SU-DHL-6 (cell line): ENCODE measurements around the gene SCN1A.

Source experiments
- EZH2phosphoT487 ChIP-seq: fragments of 200-600 bp; sonication (generic), shearing (Covaris generic); conservative IDR thresholded peaks from 2 replicates; pipeline ENCODE4 v1.6.1; 2018; ENCODE audit warnings: mild to moderate bottlenecking, antibody characterized with exemption, low read length, moderate library complexity, mixed read lengths
- TF ChIP-seq, protein P1 (sequence below): fragments of 200-600 bp; sonication (generic); IDR thresholded peaks from one replicate; pipeline ENCODE4 v1.5.1; 2017; ENCODE audit warnings: antibody characterized with exemption, mild to moderate bottlenecking, low read length, moderate library complexity; ENCODE audit not compliant: insufficient read depth, poor library complexity, severe bottlenecking

DNA sequence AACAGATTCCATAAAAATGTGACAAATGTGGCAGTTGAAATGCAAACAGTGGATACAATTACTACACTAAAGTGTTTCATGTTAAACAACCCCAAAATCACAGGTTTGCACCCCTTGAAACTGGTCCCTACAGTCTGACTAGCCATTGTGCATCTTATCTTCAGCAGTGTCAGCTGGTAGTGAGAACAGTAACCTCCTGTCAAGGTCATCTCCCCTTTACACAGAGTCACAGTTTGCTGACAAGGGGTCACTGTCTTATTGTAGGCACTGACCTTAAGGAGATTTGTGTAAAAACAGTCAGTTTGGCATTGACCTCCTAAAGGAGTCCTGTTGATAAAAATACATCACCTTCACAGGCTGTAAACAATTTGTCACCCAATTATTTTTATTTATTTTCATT, 137.0 kb downstream of the SCN1A start:
- TF ChIP-seq, protein P1, sequence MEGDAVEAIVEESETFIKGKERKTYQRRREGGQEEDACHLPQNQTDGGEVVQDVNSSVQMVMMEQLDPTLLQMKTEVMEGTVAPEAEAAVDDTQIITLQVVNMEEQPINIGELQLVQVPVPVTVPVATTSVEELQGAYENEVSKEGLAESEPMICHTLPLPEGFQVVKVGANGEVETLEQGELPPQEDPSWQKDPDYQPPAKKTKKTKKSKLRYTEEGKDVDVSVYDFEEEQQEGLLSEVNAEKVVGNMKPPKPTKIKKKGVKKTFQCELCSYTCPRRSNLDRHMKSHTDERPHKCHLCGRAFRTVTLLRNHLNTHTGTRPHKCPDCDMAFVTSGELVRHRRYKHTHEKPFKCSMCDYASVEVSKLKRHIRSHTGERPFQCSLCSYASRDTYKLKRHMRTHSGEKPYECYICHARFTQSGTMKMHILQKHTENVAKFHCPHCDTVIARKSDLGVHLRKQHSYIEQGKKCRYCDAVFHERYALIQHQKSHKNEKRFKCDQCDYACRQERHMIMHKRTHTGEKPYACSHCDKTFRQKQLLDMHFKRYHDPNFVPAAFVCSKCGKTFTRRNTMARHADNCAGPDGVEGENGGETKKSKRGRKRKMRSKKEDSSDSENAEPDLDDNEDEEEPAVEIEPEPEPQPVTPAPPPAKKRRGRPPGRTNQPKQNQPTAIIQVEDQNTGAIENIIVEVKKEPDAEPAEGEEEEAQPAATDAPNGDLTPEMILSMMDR: no peak
- no peak for TF ChIP-seq EZH2phosphoT487
